ENCODE data around the gene GPR39.

DNA sequence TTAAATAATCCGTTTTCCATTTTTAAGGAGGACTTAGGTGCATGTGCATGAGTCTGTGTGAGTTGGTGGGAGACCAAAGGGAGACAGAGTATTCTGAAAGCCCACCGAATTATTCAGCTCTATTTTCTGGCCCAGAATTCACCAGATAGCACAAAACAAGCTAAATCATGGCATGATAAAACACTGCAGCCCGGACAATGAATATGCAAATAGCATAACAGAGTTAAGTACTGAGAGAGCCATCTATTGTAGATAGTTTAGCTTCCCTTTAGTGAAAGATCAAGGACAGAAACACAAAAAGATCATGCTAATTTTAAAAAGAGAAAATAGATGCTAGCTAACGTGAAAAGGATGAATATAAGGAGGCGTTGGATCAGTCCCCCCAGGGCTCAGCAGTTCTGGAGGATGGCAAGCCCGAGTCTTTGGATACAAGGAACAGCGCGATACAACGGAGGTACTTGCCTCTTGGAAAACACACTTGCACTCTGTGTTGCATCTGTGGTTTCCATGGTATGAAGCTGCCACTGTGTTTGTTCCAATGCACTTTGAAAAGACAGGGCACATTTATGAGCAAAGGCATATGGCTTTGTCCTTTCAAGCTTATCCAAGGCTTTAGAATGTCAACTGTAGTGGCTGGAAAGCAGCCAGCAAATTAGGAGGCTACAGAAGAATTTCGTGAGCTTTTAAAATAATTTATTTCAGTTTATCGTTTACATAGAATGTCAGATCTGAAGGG lies 133.5 kb downstream of the GPR39 start:
- TF ChIP-seq KDM5A (IDR thresholded peaks at IDR 0.05) (no peak), RAD21 (conservative IDR thresholded peaks at IDR 0.05 in 1 of 2, IDR thresholded peaks at IDR 0.05 in 1 of 2) (no peak), BHLHE40 (IDR thresholded peaks at IDR 0.05; ENCODE audit: low read depth, low read length) (no peak), POLR2A (IDR thresholded peaks at IDR 0.05; ENCODE audit: low read length) (no peak), KDM1A (IDR thresholded peaks at IDR 0.05; ENCODE audit: low read depth) (no peak), CBX8 (IDR thresholded peaks at IDR 0.05) (no peak)
- TF ChIP-seq, protein P1, sequence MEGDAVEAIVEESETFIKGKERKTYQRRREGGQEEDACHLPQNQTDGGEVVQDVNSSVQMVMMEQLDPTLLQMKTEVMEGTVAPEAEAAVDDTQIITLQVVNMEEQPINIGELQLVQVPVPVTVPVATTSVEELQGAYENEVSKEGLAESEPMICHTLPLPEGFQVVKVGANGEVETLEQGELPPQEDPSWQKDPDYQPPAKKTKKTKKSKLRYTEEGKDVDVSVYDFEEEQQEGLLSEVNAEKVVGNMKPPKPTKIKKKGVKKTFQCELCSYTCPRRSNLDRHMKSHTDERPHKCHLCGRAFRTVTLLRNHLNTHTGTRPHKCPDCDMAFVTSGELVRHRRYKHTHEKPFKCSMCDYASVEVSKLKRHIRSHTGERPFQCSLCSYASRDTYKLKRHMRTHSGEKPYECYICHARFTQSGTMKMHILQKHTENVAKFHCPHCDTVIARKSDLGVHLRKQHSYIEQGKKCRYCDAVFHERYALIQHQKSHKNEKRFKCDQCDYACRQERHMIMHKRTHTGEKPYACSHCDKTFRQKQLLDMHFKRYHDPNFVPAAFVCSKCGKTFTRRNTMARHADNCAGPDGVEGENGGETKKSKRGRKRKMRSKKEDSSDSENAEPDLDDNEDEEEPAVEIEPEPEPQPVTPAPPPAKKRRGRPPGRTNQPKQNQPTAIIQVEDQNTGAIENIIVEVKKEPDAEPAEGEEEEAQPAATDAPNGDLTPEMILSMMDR (IDR thresholded peaks at IDR 0.05) = no peak

All from A549 (cell line).